Uterus (tissue), 4 donors: ENCODE measurements around the gene C1QTNF6. TPM values are rescaled to one million over a fixed set of nuclear protein-coding genes. Genes with fewer than 3 reads are reported as not detected.

Source experiments
- DNase-seq, 2 donors: peaks; one replicate each; pipeline ENCODE4 v3.0.0-alpha.2; 2019 to 2020
- H3K27ac ChIP-seq, 2 donors: fragments of 200-600 bp; sonication (generic); 1 replicate in 1 of 2; 2 replicates in 1 of 2; pipeline ENCODE4 v1.5.1; 2016 to 2018
- H3K27me3 ChIP-seq, 2 donors: fragments of 200-600 bp; sonication (generic); one replicate each; pipeline ENCODE4 v1.5.1; 2018 to 2019; ENCODE audit warnings: control low read depth in 1 of 2
- H3K36me3 ChIP-seq, 2 donors: fragments of 200-600 bp; sonication (generic); one replicate each; pipeline ENCODE4 v1.5.1; 2019; ENCODE audit warnings: control low read depth in 1 of 2
- H3K4me1 ChIP-seq, 2 donors: fragments of 200-600 bp; sonication (generic); one replicate each; pipeline ENCODE4 v1.5.1; 2018 to 2019; ENCODE audit warnings: control low read depth in 1 of 2
- H3K4me3 ChIP-seq, 2 donors: fragments of 200-600 bp; sonication (generic); 1 replicate in 1 of 2; 2 replicates in 1 of 2; pipeline ENCODE4 v1.5.1; 2018 to 2019; ENCODE audit warnings: mild to moderate bottlenecking in 1 of 2
- H3K9me3 ChIP-seq, 2 donors: fragments of 200-600 bp; sonication (generic); one replicate each; pipeline ENCODE4 v1.5.1; 2019; ENCODE audit warnings: control low read depth in 1 of 2
- POLR2A ChIP-seq, 2 donors: fragments of 450-650 bp; IDR thresholded peaks; one replicate each; pipeline ENCODE4 v1.6.1; 2016; ENCODE audit warnings: antibody characterized with exemption in 2 of 2, mild to moderate bottlenecking in 1 of 2, moderate library complexity in 1 of 2
- intact Hi-C: fragments of 100-400 bp; cut with DNase I; formaldehyde crosslinking; loops from one replicate; pipeline ENCODE4 v1.15.1; 2023; ENCODE audit warnings: low total_unique reads
- total RNA-seq, 4 donors: library from RNA; depleted of rRNA in 3 of 4; stranded (reverse); fragments of >200 nt in 3 of 4; gene quantifications; one replicate each; pipeline versions ENCODE4 v1.1.0 to v1.2.4, GENCODE V29; 2014 to 2023
- TF ChIP-seq, protein P1 (sequence below), 4 experiments: fragments of 200-600 bp in 2 of 4; fragments of 450-650 bp in 2 of 4; sonication (generic) in 2 of 4; IDR thresholded peaks; one replicate each; pipeline ENCODE4 v1.5.1; 2016 to 2019; ENCODE audit warnings: antibody characterized with exemption in 4 of 4, mild to moderate bottlenecking in 2 of 4, moderate library complexity in 1 of 4
- donor health status: DM: yes; HTN: yes; CAD: no.

C1QTNF6 gene
- total RNA-seq, 4 donors from 2014 or later, result 0.29 to 16.0 (median 3.1) TPM

DNA sequence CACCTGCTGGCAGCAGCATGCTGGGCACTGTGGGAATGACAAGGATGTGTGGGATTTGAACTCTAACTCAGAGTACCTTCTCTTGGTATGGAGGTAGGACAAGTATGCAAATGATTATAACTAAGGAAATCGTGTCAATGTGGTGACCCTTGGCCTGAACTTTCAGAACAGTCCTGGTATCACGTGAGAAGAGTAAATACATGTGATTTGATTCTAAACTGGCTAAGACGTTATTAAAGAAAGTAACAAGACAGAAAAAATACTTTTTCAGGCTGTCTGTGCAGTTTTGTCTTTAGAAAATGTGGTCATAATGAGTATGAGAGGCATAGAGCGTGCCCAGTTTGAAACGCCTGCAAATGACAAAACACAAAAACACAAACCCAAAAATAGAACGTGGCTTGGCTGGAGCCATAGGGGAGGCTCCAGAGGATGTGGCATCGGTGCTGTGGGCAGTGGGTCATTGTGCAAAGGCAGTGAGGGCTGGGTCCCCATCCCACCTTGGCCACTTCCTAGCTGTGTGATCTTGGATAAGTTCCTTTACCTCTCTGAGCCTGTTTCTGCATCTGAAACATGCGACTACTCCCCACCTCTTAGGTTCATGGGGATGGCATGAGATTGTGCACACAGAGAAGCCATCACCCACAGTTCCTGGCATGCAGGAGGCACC is 19.9 kb downstream of the C1QTNF6 start:
- no peaks in the 10 kb centered on the region for H3K36me3 ChIP-seq
- TF ChIP-seq POLR2A (IDR thresholded peaks at IDR 0.05), result no peak
- TF ChIP-seq, protein P1, sequence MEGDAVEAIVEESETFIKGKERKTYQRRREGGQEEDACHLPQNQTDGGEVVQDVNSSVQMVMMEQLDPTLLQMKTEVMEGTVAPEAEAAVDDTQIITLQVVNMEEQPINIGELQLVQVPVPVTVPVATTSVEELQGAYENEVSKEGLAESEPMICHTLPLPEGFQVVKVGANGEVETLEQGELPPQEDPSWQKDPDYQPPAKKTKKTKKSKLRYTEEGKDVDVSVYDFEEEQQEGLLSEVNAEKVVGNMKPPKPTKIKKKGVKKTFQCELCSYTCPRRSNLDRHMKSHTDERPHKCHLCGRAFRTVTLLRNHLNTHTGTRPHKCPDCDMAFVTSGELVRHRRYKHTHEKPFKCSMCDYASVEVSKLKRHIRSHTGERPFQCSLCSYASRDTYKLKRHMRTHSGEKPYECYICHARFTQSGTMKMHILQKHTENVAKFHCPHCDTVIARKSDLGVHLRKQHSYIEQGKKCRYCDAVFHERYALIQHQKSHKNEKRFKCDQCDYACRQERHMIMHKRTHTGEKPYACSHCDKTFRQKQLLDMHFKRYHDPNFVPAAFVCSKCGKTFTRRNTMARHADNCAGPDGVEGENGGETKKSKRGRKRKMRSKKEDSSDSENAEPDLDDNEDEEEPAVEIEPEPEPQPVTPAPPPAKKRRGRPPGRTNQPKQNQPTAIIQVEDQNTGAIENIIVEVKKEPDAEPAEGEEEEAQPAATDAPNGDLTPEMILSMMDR (IDR thresholded peaks at IDR 0.05), result no peak
- intact Hi-C loops, result loop anchor here (5.0 kb wide), 1 partner anchor 34 kb away; no protein-coding TSS in a partner anchor
- H3K27ac ChIP-seq, result peak overlapping the region in 1 of 2 donors; percentile 37
- H3K4me1 ChIP-seq, result no peaks in the 10 kb centered on the region
- H3K9me3 ChIP-seq, result no peaks in the 10 kb centered on the region
- no peak for DNase-seq
- no peak overlapping the region for H3K4me3 ChIP-seq
- H3K27me3 ChIP-seq, result no peaks in the 10 kb centered on the region

DNA sequence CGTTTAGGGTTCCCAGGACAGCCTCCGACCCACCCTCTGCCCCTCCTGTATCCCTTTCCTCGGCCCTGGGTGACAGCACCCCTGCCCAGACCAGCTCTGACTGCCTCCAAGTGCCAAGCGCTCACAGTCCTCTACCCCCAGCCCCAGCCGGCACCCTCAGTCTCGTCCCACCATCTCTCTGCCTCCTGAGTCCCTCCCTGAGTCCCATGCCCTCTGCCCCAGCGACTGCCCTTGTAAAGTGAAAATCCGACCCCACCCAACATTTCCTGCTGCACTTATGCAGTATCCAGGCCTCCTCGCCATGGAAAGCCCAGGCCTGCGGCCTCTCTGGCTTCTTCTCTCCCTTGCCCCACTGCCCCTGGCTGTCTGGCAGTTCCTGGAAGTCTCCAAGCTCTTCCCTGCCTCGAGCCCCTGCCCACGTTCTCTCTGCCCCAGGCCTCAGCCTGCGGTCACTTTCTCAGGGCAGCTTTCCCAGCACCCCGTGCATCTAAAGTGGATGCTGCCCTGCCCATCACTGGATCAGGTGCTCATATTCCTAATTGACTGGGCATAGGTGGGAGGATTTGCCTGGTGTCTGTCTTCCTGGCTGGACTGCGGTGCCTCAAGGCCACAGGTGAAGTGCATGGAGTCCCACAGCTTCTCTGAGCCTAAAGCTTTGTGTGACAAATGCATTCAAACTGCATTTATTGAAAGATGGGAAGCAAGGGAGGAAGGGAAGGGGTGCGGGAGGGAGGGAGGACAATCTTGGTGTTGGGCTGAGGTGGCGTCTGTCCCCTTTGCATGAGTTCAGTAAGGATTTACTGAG is 20.7 kb downstream of the C1QTNF6 start:
- Histone ChIP-seq H3K36me3 (no peaks in the 10 kb centered on the region), H3K27ac (peak overlapping the region in 1 of 2 donors; percentile 37), H3K4me1 (no peaks in the 10 kb centered on the region), H3K9me3 (no peaks in the 10 kb centered on the region), H3K27me3 (no peaks in the 10 kb centered on the region), H3K4me3 (no peak overlapping the region)
- no peak for TF ChIP-seq POLR2A (IDR thresholded peaks at IDR 0.05)
- TF ChIP-seq, protein P1 (IDR thresholded peaks at IDR 0.05), result no peak
- intact Hi-C loops, result loop anchor here (5.0 kb wide), 1 partner anchor 35 kb away; no protein-coding TSS in a partner anchor
- DNase-seq, result no peak

DNA sequence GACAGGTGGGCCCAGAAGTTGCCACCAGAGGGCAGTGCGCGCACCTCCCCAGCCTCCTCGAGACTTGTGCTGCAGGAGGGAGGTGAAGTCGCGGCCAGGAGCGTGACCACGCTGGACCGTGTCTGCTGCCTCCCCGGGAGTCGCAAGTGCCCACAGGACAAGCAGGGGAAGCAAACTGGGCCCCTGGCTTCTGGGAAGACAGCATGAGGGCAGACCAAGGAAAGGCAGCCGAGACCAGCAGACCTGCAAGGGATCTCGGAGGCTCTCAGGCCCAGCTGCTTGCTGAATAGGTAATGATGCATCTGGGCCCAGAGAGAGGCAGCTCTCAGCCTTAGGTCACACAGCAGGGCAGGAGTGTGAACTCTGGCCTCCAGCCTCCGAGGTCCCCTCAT is 21.4 kb downstream of the C1QTNF6 start:
- no peak for TF ChIP-seq POLR2A (IDR thresholded peaks at IDR 0.05)
- TF ChIP-seq, protein P1 (IDR thresholded peaks at IDR 0.05), result peak; percentile 88 to 97 (median 93)
- Histone ChIP-seq H3K36me3 (no peaks in the 10 kb centered on the region), H3K27me3 (no peaks in the 10 kb centered on the region), H3K4me1 (no peaks in the 10 kb centered on the region), H3K27ac (peak overlapping the region in 1 of 2 donors; percentile 37), H3K9me3 (no peaks in the 10 kb centered on the region), H3K4me3 (no peak overlapping the region)
- intact Hi-C loops, result loop anchor here (5.0 kb wide), 1 partner anchor 36 kb away; no protein-coding TSS in a partner anchor
- peak; percentile 84 to 86 for DNase-seq

DNA sequence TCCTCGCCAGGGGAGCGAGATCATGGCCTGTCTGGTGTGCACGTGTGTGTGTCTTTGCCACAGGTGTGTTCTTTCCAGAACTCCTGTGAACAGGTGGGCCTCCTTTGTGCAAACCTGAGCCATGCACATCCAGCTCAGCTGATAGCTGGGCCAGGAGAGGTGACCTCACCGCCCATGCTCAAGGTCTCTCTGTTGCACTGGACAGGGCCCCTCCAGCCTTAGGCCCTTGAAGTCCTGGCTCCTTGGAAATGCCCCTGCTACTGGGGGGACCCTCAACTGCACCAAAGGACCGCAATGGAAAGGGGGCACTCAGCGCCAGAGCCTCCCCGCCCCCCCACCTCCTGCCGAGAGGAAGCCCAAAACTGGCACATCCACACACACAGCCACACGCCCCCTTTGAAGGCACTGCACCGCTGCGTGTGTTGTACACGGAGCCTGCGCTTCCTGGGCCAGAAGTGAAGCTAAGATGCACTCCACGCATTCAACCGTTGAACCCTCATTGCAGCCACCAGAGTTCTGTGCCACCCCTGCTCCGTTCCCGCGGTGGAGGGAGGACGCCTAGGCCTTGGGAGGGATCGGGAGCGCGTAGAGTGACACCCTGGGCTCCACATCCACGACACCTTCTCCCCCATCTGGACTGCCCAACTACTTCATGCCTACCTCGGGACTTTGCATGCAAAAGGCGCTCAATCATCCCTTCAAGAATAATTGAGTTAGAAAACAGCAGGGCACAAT is 21.9 kb downstream of the C1QTNF6 start:
- H3K27me3 ChIP-seq, result no peaks in the 10 kb centered on the region
- no peaks in the 10 kb centered on the region for H3K4me1 ChIP-seq
- TF ChIP-seq POLR2A (IDR thresholded peaks at IDR 0.05), result no peak
- TF ChIP-seq, protein P1 (IDR thresholded peaks at IDR 0.05), result no peak
- intact Hi-C loops, result loop anchor here (5.0 kb wide), 1 partner anchor 36 kb away; no protein-coding TSS in a partner anchor
- H3K4me3 ChIP-seq, result no peak overlapping the region
- no peak for DNase-seq
- H3K36me3 ChIP-seq, result no peaks in the 10 kb centered on the region
- no peaks in the 10 kb centered on the region for H3K9me3 ChIP-seq
- no peak overlapping the region for H3K27ac ChIP-seq
